HepG2 (cell line): Measurements from ENCODE around the gene MEGF6. TPM values are rescaled to one million over a fixed set of nuclear protein-coding genes. Genes with fewer than 3 reads are reported as not detected.

Experiments
- AGO2 ChIP-seq: fragments of 200-400 bp; formaldehyde crosslinking; optimal IDR thresholded peaks from 2 replicates; pipeline ENCODE3; 2017; ENCODE audit warnings: mild to moderate bottlenecking, low read depth, low read length, moderate library complexity
- ARID4A ChIP-seq: sonication (generic); formaldehyde crosslinking; IDR thresholded peaks from 2 replicates; pipeline ENCODE4 v1.5.0; 2020; ENCODE audit warnings: mild to moderate bottlenecking, missing genetic modification reagents, borderline replicate concordance
- FOXC1 ChIP-seq: sonication (generic); formaldehyde crosslinking; IDR thresholded peaks from 2 replicates; pipeline ENCODE4 v1.8.0; 2022; ENCODE audit warnings: mild to moderate bottlenecking, missing genetic modification reagents, borderline replicate concordance
- GMEB1 ChIP-seq: sonication (generic); formaldehyde crosslinking; IDR thresholded peaks from 2 replicates; pipeline ENCODE4 v1.5.1; 2020; ENCODE audit warnings: missing genetic modification reagents, mild to moderate bottlenecking, borderline replicate concordance
- HNRNPK ChIP-seq: fragments of 200-400 bp; formaldehyde crosslinking; IDR thresholded peaks from 2 replicates; pipeline ENCODE4 v1.6.1; 2018; ENCODE audit warnings: low read length, low read depth, moderate library complexity, mild to moderate bottlenecking; ENCODE audit not compliant: poor library complexity, severe bottlenecking
- KDM2A ChIP-seq: sonication (generic); formaldehyde crosslinking; IDR thresholded peaks from 2 replicates; pipeline ENCODE4 v1.4.0; 2020; ENCODE audit warnings: low read depth, missing genetic modification reagents, borderline replicate concordance
- POGK ChIP-seq: sonication (generic); formaldehyde crosslinking; conservative IDR thresholded peaks from 2 replicates; pipeline ENCODE4 v1.8.0; 2022; ENCODE audit warnings: mild to moderate bottlenecking, moderate library complexity, missing genetic modification reagents
- ZFP90 ChIP-seq: sonication (generic); formaldehyde crosslinking; IDR thresholded peaks from 2 replicates; pipeline ENCODE4 v1.8.0; 2022; ENCODE audit warnings: missing genetic modification reagents, mild to moderate bottlenecking, inconsistent platforms, borderline replicate concordance
- ZNF142 ChIP-seq: sonication (generic); formaldehyde crosslinking; IDR thresholded peaks from 2 replicates; pipeline ENCODE4 v1.4.0; 2020; ENCODE audit warnings: missing genetic modification reagents
- ZNF30 ChIP-seq: sonication (generic); formaldehyde crosslinking; IDR thresholded peaks from 2 replicates; pipeline ENCODE4 v1.5.0; 2020; ENCODE audit warnings: mild to moderate bottlenecking, missing genetic modification reagents
- ZNF557 ChIP-seq: sonication (generic); formaldehyde crosslinking; IDR thresholded peaks from 2 replicates; pipeline ENCODE4 v1.4.0; 2020; ENCODE audit warnings: missing genetic modification reagents
- ZNF616 ChIP-seq: sonication (generic); formaldehyde crosslinking; IDR thresholded peaks from 2 replicates; pipeline ENCODE4 v1.5.0; 2020; ENCODE audit warnings: low read depth, mild to moderate bottlenecking, missing genetic modification reagents
- ZNF629 ChIP-seq: sonication (generic); formaldehyde crosslinking; conservative IDR thresholded peaks from 2 replicates; pipeline ENCODE4 v1.5.0; 2020; ENCODE audit warnings: missing genetic modification reagents
- ZNF761 ChIP-seq: sonication (generic); formaldehyde crosslinking; conservative IDR thresholded peaks from 2 replicates; pipeline ENCODE4 v1.4.0; 2020; ENCODE audit warnings: mild to moderate bottlenecking, missing genetic modification reagents
- ZSCAN30 ChIP-seq: sonication (generic); formaldehyde crosslinking; IDR thresholded peaks from 2 replicates; pipeline ENCODE4 v1.5.0; 2020; ENCODE audit warnings: mild to moderate bottlenecking, missing genetic modification reagents
- polyA plus RNA-seq, 8 experiments: library from polyadenylated mRNA; depleted of rRNA in 3 of 8; stranded (reverse) in 7 of 8; unstranded in 1 of 8; fragments of >200 nt; fragmentation: Illumina TruSeq in 4 of 8; extraction: Trizol in 4 of 8; gene quantifications; 2 replicates each; pipeline versions ENCODE4 v1.2.1 to v1.2.3, GENCODE V29; 2011 to 2016; ENCODE audit warnings: low read depth in 4 of 8, missing spikeins in 1 of 8, mixed read lengths in 1 of 8; ENCODE audit not compliant: insufficient read depth in 1 of 8
- total RNA-seq, 5 experiments: library from RNA; depleted of rRNA; stranded (reverse); fragments of >200 nt; fragmentation: Illumina TruSeq; extraction: Trizol; gene quantifications; 2 replicates each; pipeline ENCODE4 v1.2.3, GENCODE V29; 2016; ENCODE audit warnings: low read depth in 1 of 5

MEGF6 gene
- total and polyA plus RNA-seq, 2 of the 13 experiments (the other 11 are each of a cell fraction or from before 2014, with no cell fraction given): 1.9 TPM

GRCh38 chr1:3483801-3484444 is 127.4 kb downstream of the MEGF6 start (continued):
- TF ChIP-seq ARID4A (no peak), ZNF30 (CRISPR knock-in tag) (no peak), HNRNPK (no peak), AGO2 (peak; percentile 68), KDM2A (peak; percentile 85; the same call in 1 of the 2 replicates), ZNF557 (CRISPR knock-in tag) (no peak), ZSCAN30 (CRISPR knock-in tag) (no peak), FOXC1 (CRISPR knock-in tag) (no peak), ZNF142 (CRISPR knock-in tag) (no peak), ZNF616 (CRISPR knock-in tag) (no peak), GMEB1 (no peak), POGK (CRISPR knock-in tag) (peak; percentile 47; the same call in 1 of the 2 replicates), ZNF761 (CRISPR knock-in tag) (no peak), ZNF629 (0 out of 2 replicates have a peak, but pooled peaks have one; percentile 16), ZFP90 (CRISPR knock-in tag) (peak; percentile 56; the same call in 1 of the 2 replicates)
